ENCODE data around the gene TFEB. TPM values are rescaled to one million over a fixed set of nuclear protein-coding genes. Genes with fewer than 3 reads are reported as not detected.

TFEB gene
- total and polyA plus RNA-seq, 4 experiments from 2014 or later = 8.2 to 17.6 (median 13.9) TPM

DNA sequence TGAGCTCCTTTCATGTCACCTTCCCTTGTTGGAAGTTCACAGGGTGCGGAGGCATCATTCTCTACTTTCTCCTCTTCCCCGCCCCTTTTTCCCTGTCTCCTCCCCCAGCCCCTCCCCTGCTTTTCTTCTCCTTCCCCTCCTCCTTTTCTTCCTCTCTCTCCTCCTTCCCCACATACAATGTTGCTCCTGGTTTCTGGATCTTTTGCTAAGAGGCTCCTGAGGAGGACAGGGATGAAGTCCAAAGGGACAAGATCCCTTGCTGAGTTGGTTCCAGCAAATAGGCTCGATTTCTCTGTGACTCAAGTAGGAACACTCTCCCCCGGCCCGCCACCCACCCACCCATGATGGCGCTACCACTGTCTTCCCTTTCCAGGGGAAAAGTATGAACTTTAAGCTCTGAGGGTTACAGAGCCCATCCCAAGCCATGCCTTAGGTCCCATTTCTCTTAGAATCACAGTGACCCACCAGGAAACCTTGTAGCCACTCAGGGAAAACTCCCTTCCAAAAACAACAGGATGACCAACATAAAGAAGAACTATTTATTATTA is 852 bp upstream of the TFEB start:
- ChIA-PET POLR2A (ENCODE audit: partially characterized antibody) (interaction anchor here (1.0 to 4.6 kb wide), 2 partner anchors 43 to 51 kb away, joined by 3 to 43 read pairs; partner anchors contain the start of genes FRS3 and TOMM6), CTCF (ENCODE audit: partially characterized antibody) (interaction anchor here (1.2 to 4.0 kb wide), 2 partner anchors 39 to 50 kb away, joined by 3 to 22 read pairs; partner anchors contain the start of gene TOMM6)
- no peaks in the 10 kb centered on the region for H3K9me3 ChIP-seq (ENCODE audit: control insufficient read depth in 1 of 2, low read length in 2 of 2)
- H3K27me3 Mint-ChIP-seq = peaks cover 0 to 1% of the 10 kb centered on the region in 2 donors
- peaks cover 32% of the 10 kb centered on the region for H3K4me1 ChIP-seq (ENCODE audit: insufficient read depth, low read length)
- no peaks in the 10 kb centered on the region for H3K27me3 ChIP-seq (ENCODE audit: insufficient read depth, low read length)
- H3K27ac Mint-ChIP-seq = peak overlapping the region in 2 of 7 donors; percentile 58 to 88
- H3K36me3 Mint-ChIP-seq = peaks cover 0 to 3% of the 10 kb centered on the region in 2 donors
- intact Hi-C loops (cut with micrococcal nuclease) = loop anchor here (10.0 kb wide), 1 partner anchor 1899 kb away; the partner anchor contains the start of gene MAD2L1BP
- DNase-seq = no peak
- H3K4me3 ChIP-seq (ENCODE audit: low read length in 2 of 2) = no peak overlapping the region
- H3K36me3 ChIP-seq (ENCODE audit: insufficient read depth, low read length) = no peaks in the 10 kb centered on the region
- H3K27ac ChIP-seq (ENCODE audit: low read depth, low read length) = no peak overlapping the region
- no peaks in the 10 kb centered on the region for H3K9me3 Mint-ChIP-seq
- peaks cover 11 to 30% (median 21%) of the 10 kb centered on the region in 4 donors for H3K4me1 Mint-ChIP-seq
- H3K4me3 Mint-ChIP-seq = peak overlapping the region in 5 of 8 donors; percentile 32 to 87 (median 70)

DNA sequence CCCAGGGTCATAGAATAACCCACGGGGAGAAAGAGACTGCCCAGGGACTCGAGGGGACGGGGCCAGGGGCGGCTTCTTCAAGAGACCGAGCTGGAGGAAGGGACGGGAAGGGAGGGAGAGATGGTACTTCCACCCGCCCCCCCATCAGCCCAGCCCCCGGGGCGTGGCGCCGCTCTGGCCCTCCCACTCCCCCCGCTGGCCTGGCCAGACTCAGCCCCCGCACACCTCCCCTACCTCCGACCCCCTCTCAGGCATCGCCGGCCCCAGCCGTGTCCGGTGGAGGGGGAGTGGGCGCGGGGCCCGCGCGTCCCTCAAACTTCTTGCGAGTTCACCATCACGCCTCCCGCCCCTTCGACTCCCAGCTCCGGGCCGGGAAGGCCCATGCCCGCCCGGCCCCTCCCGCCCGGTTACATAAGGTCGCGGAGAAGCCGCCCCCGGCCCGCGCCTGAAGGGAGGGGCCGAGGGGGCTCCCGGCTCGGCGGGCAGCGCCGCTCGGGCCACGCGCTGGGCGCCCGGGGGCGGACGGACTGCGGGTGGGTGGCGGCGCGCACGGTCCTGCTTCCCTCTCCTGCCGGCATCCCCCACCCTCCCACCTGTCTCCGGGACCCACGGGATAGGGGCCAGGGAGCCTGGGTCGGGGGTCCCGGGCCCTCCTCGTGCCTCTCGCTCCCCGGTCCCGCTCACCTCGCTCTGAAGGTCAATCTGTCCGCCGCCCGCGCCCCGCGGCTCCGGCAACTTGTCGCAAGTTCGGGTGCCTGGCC is 562 bp downstream of the TFEB start:
- Mint-ChIP-seq H3K4me3 (peak overlapping the region; percentile 77 to 87 (median 80)), H3K36me3 (peaks cover 0 to 3% of the 10 kb centered on the region in 2 donors), H3K27me3 (peaks cover 0 to 1% of the 10 kb centered on the region in 2 donors), H3K4me1 (peaks cover 21 to 44% (median 33%) of the 10 kb centered on the region in 4 donors), H3K27ac (peak overlapping the region in 6 of 7 donors; percentile 59 to 93 (median 75)), H3K9me3 (no peaks in the 10 kb centered on the region)
- peak; percentile 59 to 76 (median 64) for DNase-seq
- intact Hi-C loops (cut with micrococcal nuclease) = loop anchor here (1.0 to 10.0 kb wide), 8 partner anchors 28 to 1900 kb away; partner anchors contain the start of genes MAD2L1BP, MRPS10, NFYA and OARD1
- no peaks in the 10 kb centered on the region for H3K27me3 ChIP-seq (ENCODE audit: insufficient read depth, low read length)
- no peaks in the 10 kb centered on the region for H3K9me3 ChIP-seq (ENCODE audit: control insufficient read depth in 1 of 2, low read length in 2 of 2)
- ChIA-PET POLR2A (ENCODE audit: partially characterized antibody) (interaction anchor here (1.0 to 4.6 kb wide), 12 partner anchors 10 to 1494 kb away, joined by 3 to 43 read pairs (median 6); partner anchors contain the start of genes CNPY3, DNPH1, TOMM6 and UBR2), CTCF (ENCODE audit: partially characterized antibody) (interaction anchor here (1.1 to 4.0 kb wide), 8 partner anchors 11 to 186 kb away, joined by 3 to 22 read pairs (median 5); partner anchors contain the start of genes BYSL, MED20 and TOMM6)
- no peaks in the 10 kb centered on the region for H3K36me3 ChIP-seq (ENCODE audit: insufficient read depth, low read length)
- H3K4me1 ChIP-seq (ENCODE audit: insufficient read depth, low read length) = peaks cover 46% of the 10 kb centered on the region
- peak overlapping the region; percentile 75 for H3K27ac ChIP-seq (ENCODE audit: low read depth, low read length)
- peak overlapping the region in 1 of 2 donors; percentile 64 for H3K4me3 ChIP-seq (ENCODE audit: low read length in 2 of 2)

DNA sequence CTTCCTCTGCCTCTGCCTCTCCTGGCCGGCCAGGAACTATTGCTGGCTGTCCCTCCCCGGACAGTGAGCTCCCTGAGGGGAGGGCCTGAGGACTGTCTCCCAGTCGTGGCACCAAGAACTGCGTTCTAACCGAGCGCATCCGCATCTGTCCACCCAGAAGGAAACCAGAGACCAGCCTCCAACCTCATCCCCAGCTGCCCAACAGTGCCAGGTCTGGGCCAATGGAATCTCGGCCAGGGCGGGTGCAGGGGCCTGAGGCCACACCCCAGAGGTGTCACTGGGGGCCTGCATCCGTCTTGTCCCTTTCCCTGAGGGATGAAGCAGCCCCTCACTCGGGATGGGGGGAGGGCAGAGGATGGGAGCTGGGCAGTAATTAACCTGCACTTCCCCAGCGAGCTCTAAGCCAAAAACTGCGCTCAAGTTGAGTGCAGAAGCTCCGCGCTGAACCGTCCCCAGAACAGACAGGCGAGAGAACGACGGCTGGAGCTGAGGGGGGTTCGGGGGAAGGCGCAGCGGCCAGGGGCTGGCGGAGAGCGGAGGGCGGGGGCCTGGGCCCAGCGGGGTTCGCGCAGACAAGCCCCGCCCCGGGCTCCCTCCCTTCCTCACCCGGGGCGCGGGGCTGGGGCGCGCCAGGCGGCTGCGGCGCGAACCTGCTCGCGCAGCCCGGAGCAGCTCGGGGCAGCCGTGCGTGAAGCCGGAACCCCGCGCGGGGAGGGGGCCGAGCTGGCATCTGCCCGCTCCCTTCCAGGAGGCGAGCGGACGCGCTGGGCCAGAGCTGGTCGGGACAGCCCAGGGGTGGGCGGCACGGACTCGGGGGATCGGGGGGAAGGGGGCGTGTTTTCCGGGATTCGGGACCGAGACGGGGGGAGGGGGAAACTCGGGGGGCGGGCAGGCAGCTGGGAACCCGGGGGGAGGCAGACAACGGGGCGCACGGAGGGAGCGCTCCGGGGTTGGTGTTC is 1.4 kb downstream of the TFEB start:
- POLR2A ChIA-PET (ENCODE audit: partially characterized antibody) = interaction anchor here (0.9 to 4.6 kb wide), 13 partner anchors 9 to 1495 kb away, joined by 3 to 43 read pairs (median 5); partner anchors contain the start of genes CNPY3, DNPH1, TAF8 and TOMM6
- H3K4me1 Mint-ChIP-seq = peaks cover 21 to 52% (median 36%) of the 10 kb centered on the region in 4 donors
- Histone ChIP-seq H3K27ac (ENCODE audit: low read depth, low read length) (peak overlapping the region; percentile 75), H3K9me3 (ENCODE audit: control insufficient read depth in 1 of 2, low read length in 2 of 2) (no peaks in the 10 kb centered on the region), H3K36me3 (ENCODE audit: insufficient read depth, low read length) (no peaks in the 10 kb centered on the region), H3K4me3 (ENCODE audit: low read length in 2 of 2) (peak overlapping the region in 1 of 2 donors; percentile 64), H3K4me1 (ENCODE audit: insufficient read depth, low read length) (peaks cover 51% of the 10 kb centered on the region), H3K27me3 (ENCODE audit: insufficient read depth, low read length) (no peaks in the 10 kb centered on the region)
- H3K9me3 Mint-ChIP-seq = no peaks in the 10 kb centered on the region
- peaks cover 0 to 4% of the 10 kb centered on the region in 2 donors for H3K36me3 Mint-ChIP-seq
- H3K4me3 Mint-ChIP-seq = peak overlapping the region; percentile 77 to 86 (median 84)
- H3K27me3 Mint-ChIP-seq = peaks cover 0 to 1% of the 10 kb centered on the region in 2 donors
- peak; percentile 69 to 75 (median 74) for DNase-seq
- CTCF ChIA-PET (ENCODE audit: partially characterized antibody) = interaction anchor here (1.1 to 4.0 kb wide), 11 partner anchors 10 to 317 kb away, joined by 3 to 22 read pairs (median 4); partner anchors contain the start of genes BYSL, MED20 and TOMM6
- H3K27ac Mint-ChIP-seq = peak overlapping the region; percentile 72 to 97 (median 87)
- intact Hi-C loops (cut with micrococcal nuclease) = loop anchor here (2.0 to 10.0 kb wide), 3 partner anchors 51 to 1901 kb away; partner anchors contain the start of genes MAD2L1BP, NFYA and OARD1

DNA sequence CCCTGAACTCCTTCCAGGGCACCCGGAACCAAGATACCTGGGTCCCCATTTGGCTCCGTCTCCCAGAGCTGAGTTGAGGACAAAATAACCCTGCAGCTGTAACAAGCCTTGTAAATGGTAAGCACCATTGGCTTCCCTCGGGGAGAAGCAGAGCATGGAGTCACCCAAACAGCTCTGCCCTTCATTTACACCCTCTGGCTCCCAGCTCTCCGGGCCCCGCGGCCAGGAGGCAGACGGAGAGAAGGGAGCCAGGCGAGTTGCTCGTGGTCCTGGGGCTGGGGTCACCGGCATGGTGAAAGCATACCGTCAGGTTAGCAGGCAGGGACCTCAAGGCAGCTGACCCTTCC is 2.1 kb downstream of the TFEB start:
- POLR2A ChIA-PET (ENCODE audit: partially characterized antibody) = interaction anchor here (0.9 to 4.6 kb wide), 9 partner anchors 8 to 1196 kb away, joined by 3 to 43 read pairs (median 8); partner anchors contain the start of genes CNPY3, TAF8, TOMM6 and UBR2
- H3K27me3 Mint-ChIP-seq = peaks cover 0 to 1% of the 10 kb centered on the region in 2 donors
- Histone ChIP-seq H3K4me1 (ENCODE audit: insufficient read depth, low read length) (peaks cover 51% of the 10 kb centered on the region), H3K36me3 (ENCODE audit: insufficient read depth, low read length) (no peaks in the 10 kb centered on the region), H3K9me3 (ENCODE audit: control insufficient read depth in 1 of 2, low read length in 2 of 2) (no peaks in the 10 kb centered on the region), H3K4me3 (ENCODE audit: low read length in 2 of 2) (peak overlapping the region in 1 of 2 donors; percentile 64), H3K27me3 (ENCODE audit: insufficient read depth, low read length) (no peaks in the 10 kb centered on the region), H3K27ac (ENCODE audit: low read depth, low read length) (peak overlapping the region; percentile 75)
- H3K27ac Mint-ChIP-seq = peak overlapping the region; percentile 85 to 97 (median 94)
- H3K4me1 Mint-ChIP-seq = peaks cover 21 to 57% (median 41%) of the 10 kb centered on the region in 4 donors
- CTCF ChIA-PET (ENCODE audit: partially characterized antibody) = interaction anchor here (1.1 to 4.0 kb wide), 9 partner anchors 10 to 318 kb away, joined by 3 to 22 read pairs (median 4); partner anchors contain the start of gene TOMM6
- peak overlapping the region; percentile 55 to 86 (median 69) for H3K4me3 Mint-ChIP-seq
- no peak for DNase-seq
- H3K36me3 Mint-ChIP-seq = peaks cover 0 to 6% of the 10 kb centered on the region in 2 donors
- intact Hi-C loops (cut with micrococcal nuclease) = loop anchor here (10.0 kb wide), 1 partner anchor 1901 kb away; the partner anchor contains the start of gene MAD2L1BP
- H3K9me3 Mint-ChIP-seq = no peaks in the 10 kb centered on the region

DNA sequence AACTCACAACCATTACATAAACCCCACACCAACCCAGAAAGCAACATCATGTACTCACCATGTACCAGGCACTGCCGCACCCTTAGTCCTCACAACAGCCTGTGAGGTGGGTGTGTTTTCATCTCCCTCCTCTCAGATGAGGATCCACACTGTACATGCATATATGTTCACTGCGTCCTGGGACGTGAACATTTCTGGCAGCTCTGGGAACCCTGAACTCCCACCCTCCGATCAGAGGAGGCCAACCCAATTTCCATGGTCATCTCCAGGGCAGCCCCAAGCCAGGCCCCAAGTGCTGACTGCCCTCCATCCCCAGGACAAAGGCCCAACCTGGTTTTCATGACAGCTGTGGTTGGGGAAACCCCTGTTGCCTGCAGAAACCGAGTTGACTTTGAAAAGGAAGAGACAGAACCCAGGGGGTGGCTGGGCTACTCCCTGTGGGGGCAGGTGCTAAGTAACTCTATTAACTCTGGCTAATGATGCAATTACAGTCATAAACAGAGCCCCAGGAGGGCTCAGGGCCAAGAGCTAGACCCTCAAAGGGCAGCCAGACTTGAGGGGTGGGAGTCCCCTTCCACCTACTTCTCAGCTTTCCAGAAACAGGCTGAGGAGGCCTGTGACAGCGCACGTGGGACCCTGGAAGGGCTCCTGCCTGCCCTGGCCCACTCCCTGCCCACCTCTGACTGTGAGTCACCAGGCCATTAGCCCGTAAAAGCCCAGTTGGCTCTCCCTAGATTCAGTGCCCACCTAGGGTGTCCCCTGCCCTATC is 2.6 kb downstream of the TFEB start:
- peak overlapping the region; percentile 85 to 97 (median 94) for H3K27ac Mint-ChIP-seq
- DNase-seq = peak; percentile 70 to 90 (median 77)
- Histone ChIP-seq H3K9me3 (ENCODE audit: control insufficient read depth in 1 of 2, low read length in 2 of 2) (no peaks in the 10 kb centered on the region), H3K27ac (ENCODE audit: low read depth, low read length) (peak overlapping the region; percentile 75), H3K36me3 (ENCODE audit: insufficient read depth, low read length) (no peaks in the 10 kb centered on the region), H3K4me3 (ENCODE audit: low read length in 2 of 2) (peak overlapping the region in 1 of 2 donors; percentile 64), H3K27me3 (ENCODE audit: insufficient read depth, low read length) (no peaks in the 10 kb centered on the region), H3K4me1 (ENCODE audit: insufficient read depth, low read length) (peaks cover 53% of the 10 kb centered on the region)
- H3K36me3 Mint-ChIP-seq = peaks cover 0 to 6% of the 10 kb centered on the region in 2 donors
- peaks cover 21 to 62% (median 41%) of the 10 kb centered on the region in 4 donors for H3K4me1 Mint-ChIP-seq
- CTCF ChIA-PET (ENCODE audit: partially characterized antibody) = interaction anchor here (1.1 to 4.0 kb wide), 5 partner anchors 27 to 312 kb away, joined by 3 to 22 read pairs (median 9); partner anchors contain the start of gene TOMM6
- intact Hi-C loops (cut with micrococcal nuclease) = loop anchor here (10.0 kb wide), 1 partner anchor 1902 kb away; the partner anchor contains the start of gene MAD2L1BP
- H3K4me3 Mint-ChIP-seq = peak overlapping the region; percentile 55 to 86 (median 69)
- no peaks in the 10 kb centered on the region for H3K9me3 Mint-ChIP-seq
- POLR2A ChIA-PET (ENCODE audit: partially characterized antibody) = interaction anchor here (0.9 to 4.6 kb wide), 6 partner anchors 25 to 831 kb away, joined by 3 to 43 read pairs (median 11); partner anchors contain the start of genes TAF8, TOMM6 and UBR2
- no peaks in the 10 kb centered on the region for H3K27me3 Mint-ChIP-seq
